GM12873 (cell line): ENCODE data around the gene CARD6.

Experiments used
- CTCF ChIP-seq: IDR thresholded peaks from 2 replicates; pipeline ENCODE4 v1.5.1; 2012; ENCODE audit warnings: low read depth, mild to moderate bottlenecking, moderate library complexity, low read length, control low read depth; ENCODE audit not compliant: insufficient read depth; ENCODE audit errors: missing control alignments

CARD6 gene

GRCh38 chr5:40841068-40841805, at the start of gene CARD6:
Gene CARD6 (plus strand): TSS chr5:40841367. CDS start chr5:40841383, 16 bp downstream.
- TF ChIP-seq CTCF = peak; percentile 4

- no peak for TF ChIP-seq CTCF
Observed at GRCh38 chr5:40791715-40792139, 49.4 kb upstream of the CARD6 start.

GRCh38 chr5:40796487-40796889, 44.7 kb upstream of the CARD6 start:
- TF ChIP-seq CTCF = no peak

GRCh38 chr5:40797273-40798011, 43.7 kb upstream of the CARD6 start:
- TF ChIP-seq CTCF = no peak

- TF ChIP-seq CTCF = peak; percentile 60
Observed at GRCh38 chr5:40798012-40798800, 43.0 kb upstream of the CARD6 start, which contains the start of gene PRKAA1. Gene PRKAA1 (minus strand): TSS chr5:40798374. CDS start chr5:40798189, 185 bp downstream.

- TF ChIP-seq CTCF = no peak
Observed at GRCh38 chr5:40798801-40799210, 42.4 kb upstream of the CARD6 start.

GRCh38 chr5:40799258-40799657, 41.9 kb upstream of the CARD6 start:
- no peak for TF ChIP-seq CTCF
